HFFc6 (cell line): ENCODE data around the gene SELENOF. TPM values are rescaled to one million over a fixed set of nuclear protein-coding genes. Genes with fewer than 3 reads are reported as not detected.

Experiments
- DNase-seq: peaks from one replicate; pipeline ENCODE4 v3.0.0-alpha.2; 2018
- H3K27ac Mint-ChIP-seq: 2 replicates; pipeline ENCODE4 v1.8.0; 2020; ENCODE audit warnings: mild to moderate bottlenecking, mixed read lengths
- H3K27me3 Mint-ChIP-seq: 2 replicates; pipeline ENCODE4 v1.8.0; 2021; ENCODE audit warnings: mild to moderate bottlenecking, moderate library complexity, mixed read lengths; ENCODE audit not compliant: insufficient read depth
- H3K36me3 Mint-ChIP-seq: 2 replicates; pipeline ENCODE4 v1.8.0; 2021; ENCODE audit warnings: low read depth, mixed read lengths
- H3K4me1 Mint-ChIP-seq: 2 replicates; pipeline ENCODE4 v1.8.0; 2020; ENCODE audit warnings: low read depth, mixed read lengths
- H3K4me3 Mint-ChIP-seq: 2 replicates; pipeline ENCODE4 v1.8.0; 2020; ENCODE audit warnings: mild to moderate bottlenecking, moderate library complexity, mixed read lengths
- H3K9me3 Mint-ChIP-seq: 2 replicates; pipeline ENCODE4 v1.8.0; 2020; ENCODE audit warnings: mild to moderate bottlenecking, mixed read lengths
- total RNA-seq, 6 experiments: library from RNA; stranded (reverse); fragmentation: NEBNext Ultra II Directional; extraction: Animal tissue kit (Norgen Biotek cat#: 25700); gene quantifications; 2 replicates in 1 of 6; 3 replicates in 5 of 6; pipeline ENCODE4 v1.2.3, GENCODE V29; 2021
- TF ChIP-seq, protein P1 (sequence below): fragments of 200-600 bp; sonication (generic); IDR thresholded peaks from 2 replicates; pipeline ENCODE4 v1.5.0; 2021; ENCODE audit warnings: antibody characterized with exemption, mild to moderate bottlenecking

SELENOF gene
- total RNA-seq, 6 experiments from 2014 or later: 251 to 322 (median 278) TPM

DNA sequence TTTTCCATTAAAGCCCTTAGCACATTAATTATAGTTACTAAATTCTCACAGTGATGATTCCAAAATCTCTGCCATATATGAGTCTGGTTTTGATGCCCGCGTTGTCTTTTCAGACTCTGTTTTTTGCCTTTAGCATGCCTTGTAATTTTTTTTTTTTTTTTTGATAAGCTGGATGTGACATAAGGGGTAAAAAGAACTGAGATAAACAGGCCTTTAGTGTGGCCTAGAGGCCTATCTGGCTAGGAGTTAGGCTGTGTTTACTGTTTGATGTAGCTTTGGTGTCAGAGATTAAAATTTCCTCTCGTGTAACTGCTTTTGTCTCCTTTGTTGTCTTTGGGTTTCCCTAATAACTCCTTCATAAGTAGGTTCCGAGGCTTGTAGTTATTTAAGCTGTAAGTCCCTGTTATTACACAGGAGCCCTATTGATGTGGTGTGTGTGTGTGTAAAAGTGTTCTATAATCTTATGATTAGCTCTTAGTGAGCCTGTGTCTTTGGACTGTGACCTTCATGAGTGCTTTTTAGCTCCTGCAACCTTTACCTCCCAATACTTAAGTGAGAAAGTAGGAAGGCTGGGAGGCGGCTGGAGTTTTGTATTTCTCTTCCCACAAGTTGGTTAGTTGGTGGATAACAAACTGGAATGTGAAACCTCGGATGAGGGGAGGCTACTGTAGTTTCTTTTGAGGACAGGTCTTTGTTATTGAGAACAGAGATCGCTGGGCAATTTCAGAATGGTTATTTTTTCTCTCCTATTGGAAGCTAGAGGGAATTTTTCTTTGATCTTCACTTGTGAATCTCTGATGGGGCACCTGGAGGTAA, 19.8 kb upstream of the SELENOF start:
- Mint-ChIP-seq H3K27ac (no peak overlapping the region), H3K4me1 (peaks cover 6% of the 10 kb centered on the region; the same call in 1 of the 2 replicates), H3K9me3 (no peaks in the 10 kb centered on the region), H3K27me3 (no peaks in the 10 kb centered on the region), H3K4me3 (no peak overlapping the region), H3K36me3 (no peaks in the 10 kb centered on the region)
- no peak for DNase-seq
- TF ChIP-seq, protein P1, sequence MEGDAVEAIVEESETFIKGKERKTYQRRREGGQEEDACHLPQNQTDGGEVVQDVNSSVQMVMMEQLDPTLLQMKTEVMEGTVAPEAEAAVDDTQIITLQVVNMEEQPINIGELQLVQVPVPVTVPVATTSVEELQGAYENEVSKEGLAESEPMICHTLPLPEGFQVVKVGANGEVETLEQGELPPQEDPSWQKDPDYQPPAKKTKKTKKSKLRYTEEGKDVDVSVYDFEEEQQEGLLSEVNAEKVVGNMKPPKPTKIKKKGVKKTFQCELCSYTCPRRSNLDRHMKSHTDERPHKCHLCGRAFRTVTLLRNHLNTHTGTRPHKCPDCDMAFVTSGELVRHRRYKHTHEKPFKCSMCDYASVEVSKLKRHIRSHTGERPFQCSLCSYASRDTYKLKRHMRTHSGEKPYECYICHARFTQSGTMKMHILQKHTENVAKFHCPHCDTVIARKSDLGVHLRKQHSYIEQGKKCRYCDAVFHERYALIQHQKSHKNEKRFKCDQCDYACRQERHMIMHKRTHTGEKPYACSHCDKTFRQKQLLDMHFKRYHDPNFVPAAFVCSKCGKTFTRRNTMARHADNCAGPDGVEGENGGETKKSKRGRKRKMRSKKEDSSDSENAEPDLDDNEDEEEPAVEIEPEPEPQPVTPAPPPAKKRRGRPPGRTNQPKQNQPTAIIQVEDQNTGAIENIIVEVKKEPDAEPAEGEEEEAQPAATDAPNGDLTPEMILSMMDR: no peak

DNA sequence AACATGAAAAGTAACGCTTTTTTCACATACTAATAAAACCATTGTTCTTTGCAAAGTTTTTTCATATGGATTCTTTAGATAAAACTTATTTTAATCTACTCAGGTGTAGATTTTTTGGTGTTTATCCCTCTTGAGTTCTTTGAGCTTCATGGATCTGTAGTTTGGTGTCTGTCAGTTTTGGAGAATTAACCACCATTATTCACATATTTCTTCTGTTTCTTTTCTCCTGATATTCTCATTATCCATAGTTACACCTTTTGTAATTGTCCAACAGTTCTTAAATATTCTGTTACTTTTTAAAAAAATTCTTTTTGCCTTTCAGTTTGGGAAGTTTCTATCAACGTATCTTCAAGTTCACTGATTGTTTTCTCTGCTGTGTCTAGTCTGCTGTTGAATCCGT, 19.1 kb upstream of the SELENOF start:
- Mint-ChIP-seq H3K4me1 (no peaks in the 10 kb centered on the region), H3K27me3 (no peaks in the 10 kb centered on the region), H3K4me3 (no peak overlapping the region), H3K36me3 (no peaks in the 10 kb centered on the region), H3K27ac (no peak overlapping the region), H3K9me3 (no peaks in the 10 kb centered on the region)
- TF ChIP-seq, protein P1: no peak
- no peak for DNase-seq

DNA sequence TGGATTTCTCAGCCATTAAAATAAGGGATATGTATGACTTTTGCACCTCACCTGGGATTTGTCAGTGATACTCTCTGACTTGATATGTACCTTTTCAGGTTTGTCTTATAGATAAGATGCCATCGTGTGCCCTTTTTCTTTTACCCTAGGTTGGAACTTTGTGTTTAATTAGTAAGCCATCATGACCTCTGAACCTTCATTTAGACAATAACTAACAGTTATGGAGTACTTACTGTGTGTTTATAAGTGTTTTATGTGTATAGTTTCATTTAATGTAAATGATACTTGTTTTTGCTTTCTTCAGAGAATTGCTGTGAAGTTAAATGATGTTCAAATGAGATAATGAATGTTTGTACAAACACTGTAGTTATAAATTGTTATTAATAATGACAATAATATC, 14.9 kb upstream of the SELENOF start:
- no peak overlapping the region for H3K4me3 Mint-ChIP-seq
- TF ChIP-seq, protein P1: no peak
- no peaks in the 10 kb centered on the region for H3K27me3 Mint-ChIP-seq
- H3K4me1 Mint-ChIP-seq: peaks cover 7% of the 10 kb centered on the region; the same call in 1 of the 2 replicates
- H3K27ac Mint-ChIP-seq: no peak overlapping the region
- H3K36me3 Mint-ChIP-seq: peaks cover 14% of the 10 kb centered on the region
- no peak for DNase-seq
- peaks cover 17% of the 10 kb centered on the region for H3K9me3 Mint-ChIP-seq

DNA sequence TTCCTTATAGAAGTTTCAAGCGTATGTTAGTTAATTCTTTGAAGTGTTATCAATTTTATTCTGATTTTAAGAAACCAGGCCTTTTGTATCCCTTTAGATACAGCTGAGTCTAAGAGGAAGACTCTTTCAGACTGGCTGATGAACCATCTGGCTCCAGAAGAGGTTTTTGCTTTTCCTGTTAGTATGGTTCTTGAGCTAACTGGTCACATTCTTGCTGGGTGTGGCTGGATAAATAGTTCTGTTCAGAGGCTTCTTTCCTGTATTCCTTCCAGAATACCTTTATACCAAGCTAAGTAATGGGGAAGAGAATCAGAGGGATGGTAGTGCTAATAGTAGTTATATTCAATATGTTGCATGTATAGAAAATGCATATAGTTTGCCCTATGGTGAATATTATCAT, 13.0 kb upstream of the SELENOF start:
- Mint-ChIP-seq H3K36me3 (peaks cover 31% of the 10 kb centered on the region), H3K27me3 (no peaks in the 10 kb centered on the region), H3K27ac (no peak overlapping the region), H3K9me3 (peaks cover 33% of the 10 kb centered on the region), H3K4me3 (no peak overlapping the region), H3K4me1 (peaks cover 7% of the 10 kb centered on the region; the same call in 1 of the 2 replicates)
- no peak for DNase-seq
- TF ChIP-seq, protein P1: no peak

DNA sequence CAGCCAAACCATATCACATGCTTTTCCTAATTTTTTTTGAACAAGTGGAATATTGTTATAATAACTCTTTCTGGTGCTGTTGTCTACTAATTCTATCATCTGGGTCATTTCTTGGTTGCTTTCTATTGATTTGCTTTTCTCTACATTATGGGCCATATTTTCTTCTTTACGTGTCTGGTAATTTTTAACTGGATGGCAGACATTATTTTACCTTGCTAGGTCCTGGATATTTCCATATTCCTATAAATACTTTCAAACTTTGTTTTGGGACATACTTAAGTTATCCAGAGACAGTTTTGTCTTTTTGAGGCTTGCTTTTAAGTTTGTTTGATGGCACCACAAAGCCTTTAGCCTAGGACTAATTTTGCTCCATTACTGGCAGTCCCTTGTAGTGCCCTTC, 11.8 kb upstream of the SELENOF start:
- Mint-ChIP-seq H3K27ac (no peak overlapping the region), H3K27me3 (no peaks in the 10 kb centered on the region), H3K4me1 (peaks cover 7% of the 10 kb centered on the region; the same call in 1 of the 2 replicates), H3K4me3 (no peak overlapping the region), H3K36me3 (peaks cover 39% of the 10 kb centered on the region), H3K9me3 (peaks cover 33% of the 10 kb centered on the region)
- TF ChIP-seq, protein P1: no peak
- DNase-seq: no peak
